Lower leg skin (tissue), 3 donors: Measurements from ENCODE around the gene DDX46.

Experiments used
- POLR2A ChIP-seq, 2 donors: fragments of 450-650 bp; IDR thresholded peaks; one replicate each; pipeline ENCODE4 v1.6.1; 2016 to 2017; ENCODE audit warnings: antibody characterized with exemption in 2 of 2, mild to moderate bottlenecking in 1 of 2, moderate library complexity in 1 of 2
- TF ChIP-seq, protein P1 (sequence below), 3 donors: fragments of 450-650 bp; IDR thresholded peaks; one replicate each; pipeline ENCODE4 v1.5.1; 2016; ENCODE audit warnings: antibody characterized with exemption in 3 of 3, mild to moderate bottlenecking in 3 of 3, moderate library complexity in 2 of 3

- no peak for TF ChIP-seq POLR2A (IDR thresholded peaks at IDR 0.05)
- TF ChIP-seq, protein P1, sequence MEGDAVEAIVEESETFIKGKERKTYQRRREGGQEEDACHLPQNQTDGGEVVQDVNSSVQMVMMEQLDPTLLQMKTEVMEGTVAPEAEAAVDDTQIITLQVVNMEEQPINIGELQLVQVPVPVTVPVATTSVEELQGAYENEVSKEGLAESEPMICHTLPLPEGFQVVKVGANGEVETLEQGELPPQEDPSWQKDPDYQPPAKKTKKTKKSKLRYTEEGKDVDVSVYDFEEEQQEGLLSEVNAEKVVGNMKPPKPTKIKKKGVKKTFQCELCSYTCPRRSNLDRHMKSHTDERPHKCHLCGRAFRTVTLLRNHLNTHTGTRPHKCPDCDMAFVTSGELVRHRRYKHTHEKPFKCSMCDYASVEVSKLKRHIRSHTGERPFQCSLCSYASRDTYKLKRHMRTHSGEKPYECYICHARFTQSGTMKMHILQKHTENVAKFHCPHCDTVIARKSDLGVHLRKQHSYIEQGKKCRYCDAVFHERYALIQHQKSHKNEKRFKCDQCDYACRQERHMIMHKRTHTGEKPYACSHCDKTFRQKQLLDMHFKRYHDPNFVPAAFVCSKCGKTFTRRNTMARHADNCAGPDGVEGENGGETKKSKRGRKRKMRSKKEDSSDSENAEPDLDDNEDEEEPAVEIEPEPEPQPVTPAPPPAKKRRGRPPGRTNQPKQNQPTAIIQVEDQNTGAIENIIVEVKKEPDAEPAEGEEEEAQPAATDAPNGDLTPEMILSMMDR (IDR thresholded peaks at IDR 0.05) = no peak
These were observed 86.8 kb downstream of the DDX46 start for GRCh38 chr5:134845335-134845851.
